HG02840 (cell line): ENCODE measurements around the gene GNPTAB.
"Not testable (repeated sequence)": the region's sequence is repeated elsewhere in the genome, so short reads cannot be mapped to it uniquely, and the experiment has no call there.

Experiments used
- ATAC-seq: cut with Tn5 transposase; IDR thresholded peaks from one replicate; pipeline ENCODE4 v1.9.1; 2021; ENCODE audit warnings: mild to moderate bottlenecking, moderate library complexity, moderate number of reproducible peaks; ENCODE audit not compliant: unreplicated experiment, low FRiP score

The GNPTAB gene

GRCh38 chr12:101854747-101855146 is 24.0 kb upstream of the GNPTAB start:
- peak; percentile 50 for ATAC-seq

- ATAC-seq, result no peak
Measured at GRCh38 chr12:101852998-101853397, 22.2 kb upstream of the GNPTAB start.

GRCh38 chr12:101850199-101850598 is 19.4 kb upstream of the GNPTAB start:
- no peak for ATAC-seq

- ATAC-seq, result no peak
Measured at GRCh38 chr12:101847325-101847724, 16.6 kb upstream of the GNPTAB start.

GRCh38 chr12:101845137-101845711 is 14.5 kb upstream of the GNPTAB start:
- ATAC-seq, result no peak

- ATAC-seq, result no peak
Measured at GRCh38 chr12:101841069-101841468, 10.3 kb upstream of the GNPTAB start.

- no peak for ATAC-seq
Measured at GRCh38 chr12:101839324-101840283, 8.8 kb upstream of the GNPTAB start.

- ATAC-seq, result no peak
Measured at GRCh38 chr12:101838628-101839323, 8.0 kb upstream of the GNPTAB start.

- ATAC-seq, result no peak
Measured at GRCh38 chr12:101832030-101832429, 1.3 kb upstream of the GNPTAB start.

GRCh38 chr12:101829639-101830366 is 956 bp downstream of the GNPTAB start:
- peak; percentile 5 for ATAC-seq

- ATAC-seq, result no peak
Measured at GRCh38 chr12:101828463-101829196, 2.1 kb downstream of the GNPTAB start.

GRCh38 chr12:101826766-101827368 is 3.9 kb downstream of the GNPTAB start:
- no peak for ATAC-seq

GRCh38 chr12:101824831-101825230 is 5.9 kb downstream of the GNPTAB start:
- ATAC-seq, result no peak

- ATAC-seq, result no peak
Measured at GRCh38 chr12:101823891-101824290, 6.9 kb downstream of the GNPTAB start.

- no peak for ATAC-seq
Measured at GRCh38 chr12:101823039-101823438, 7.7 kb downstream of the GNPTAB start.

GRCh38 chr12:101819467-101819866 is 11.3 kb downstream of the GNPTAB start:
- ATAC-seq, result no peak

- ATAC-seq, result not testable (repeated sequence)
Measured at GRCh38 chr12:101818689-101819088, 12.1 kb downstream of the GNPTAB start.

- ATAC-seq, result no peak
Measured at GRCh38 chr12:101813117-101813516, 17.6 kb downstream of the GNPTAB start.

- ATAC-seq, result not testable (repeated sequence)
Measured at GRCh38 chr12:101812716-101813115, 18.0 kb downstream of the GNPTAB start.
